GM12878 (cell line): ENCODE data around the gene CSTB. TPM values are rescaled to one million over a fixed set of nuclear protein-coding genes. Genes with fewer than 3 reads are reported as not detected.

Source experiments
- ATAC-seq: fragments of 200-7000 bp; cut with Tn5 transposase; 3 replicates; pipeline ENCODE4 v1.9.1; 2020; ENCODE audit warnings: mild to moderate bottlenecking, moderate library complexity
- BruUV-seq: library from RNA; stranded (reverse); fragments of 400-500 nt; replicated peaks from 2 replicates; lab custom pipeline; 2021; lab: Mats Ljungman, UMichigan
- CTCF ChIA-PET: fragments of 300-600 bp; sonication (Branson Sonifier 250); formaldehyde crosslinking; extraction: SDS; loops from one replicate; lab custom pipeline; 2021; ENCODE audit warnings: inconsistent platforms; lab: Yijun Ruan, JAX
- POLR2A ChIA-PET: fragments of 350-600 bp; formaldehyde crosslinking; extraction: SDS; loops from one replicate; lab custom pipeline; 2021; ENCODE audit warnings: inconsistent platforms; lab: Charles Lee
- RAD21 ChIA-PET: fragments of 300-600 bp; sonication (Branson Sonifier 250); formaldehyde crosslinking; loops from one replicate; lab custom pipeline; 2023; ENCODE audit warnings: antibody characterized with exemption; ENCODE audit not compliant: unreplicated experiment; lab: Charles Lee
- SMC1A ChIA-PET: fragments of 300-600 bp; sonication (Branson Sonifier 250); formaldehyde crosslinking; loops from one replicate; lab custom pipeline; 2023; ENCODE audit not compliant: unreplicated experiment, uncharacterized antibody; lab: Charles Lee
- DNase-seq: peaks from one replicate; pipeline ENCODE4 v3.0.0-alpha.2; 2011; ENCODE audit warnings: low read depth, low spot score
- FAIRE-seq: peaks from 3 replicates; lab custom pipeline; 2011; peaks lifted over from hg19 to GRCh38; lab: Jason Lieb, UNC
- H2AFZ ChIP-seq: 2 replicates; pipeline ENCODE4 v1.6.0; 2011; ENCODE audit warnings: low read depth, low read length, control low read depth; ENCODE audit not compliant: control insufficient read depth
- H3K27ac ChIP-seq: 2 replicates; pipeline ENCODE4 v1.5.1; 2011; ENCODE audit warnings: control low read depth; ENCODE audit not compliant: control insufficient read depth, insufficient read depth
- H3K27me3 ChIP-seq, 2 experiments: replicated peaks in 1 of 2; 2 replicates each; pipeline versions ENCODE4 v1.6.0 to v1.6.1; 2011; ENCODE audit warnings: low read length in 1 of 2; ENCODE audit not compliant: control insufficient read depth in 2 of 2, insufficient read depth in 2 of 2
- H3K36me3 ChIP-seq, 2 experiments: 2 replicates each; pipeline ENCODE4 v1.5.1; 2011; ENCODE audit warnings: low read length in 1 of 2; ENCODE audit not compliant: control insufficient read depth in 2 of 2, insufficient read depth in 2 of 2
- H3K4me1 ChIP-seq: 2 replicates; pipeline ENCODE4 v1.6.1; 2011; ENCODE audit warnings: mild to moderate bottlenecking, low read length, moderate library complexity, mixed read lengths; ENCODE audit not compliant: control insufficient read depth, insufficient read depth
- H3K4me2 ChIP-seq: 2 replicates; pipeline ENCODE4 v1.6.0; 2011; ENCODE audit warnings: control low read depth; ENCODE audit not compliant: control insufficient read depth, insufficient read depth
- H3K4me3 ChIP-seq: fragments of 200-600 bp; sonication (generic); 2 replicates; pipeline ENCODE4 v1.5.1; 2016
- H3K79me2 ChIP-seq: 2 replicates; pipeline ENCODE4 v1.6.0; 2011; ENCODE audit warnings: low read length; ENCODE audit not compliant: control insufficient read depth, insufficient read depth
- H3K9ac ChIP-seq: 2 replicates; pipeline ENCODE4 v1.8.0; 2011; ENCODE audit warnings: low read length, control low read depth, mixed read lengths; ENCODE audit not compliant: control insufficient read depth, insufficient read depth
- H3K9me3 ChIP-seq: replicated peaks from 3 replicates; pipeline ENCODE4 v1.5.1; 2011; ENCODE audit warnings: mild to moderate bottlenecking, low read length; ENCODE audit not compliant: control insufficient read depth, insufficient read depth
- H4K20me1 ChIP-seq: 2 replicates; pipeline ENCODE4 v1.6.0; 2011; ENCODE audit not compliant: control insufficient read depth, insufficient read depth
- ATF7 ChIP-seq: fragments of 450-650 bp; IDR thresholded peaks from 2 replicates; pipeline ENCODE4 v1.6.1; 2016; ENCODE audit warnings: low read depth, mild to moderate bottlenecking
- CHD4 ChIP-seq: fragments of 200-600 bp; sonication (generic); IDR thresholded peaks from 2 replicates; pipeline ENCODE4 v1.6.1; 2016; ENCODE audit warnings: mild to moderate bottlenecking
- IKZF2 ChIP-seq, 2 experiments: fragments of 450-650 bp; IDR thresholded peaks; 2 replicates each; pipeline ENCODE4 v1.6.1; 2017; ENCODE audit warnings: mild to moderate bottlenecking in 2 of 2, moderate library complexity in 2 of 2
- NR2F1 ChIP-seq: fragments of 450-650 bp; conservative IDR thresholded peaks from 2 replicates; pipeline ENCODE4 v1.6.1; 2017; ENCODE audit warnings: mild to moderate bottlenecking
- RELB ChIP-seq: fragments of 450-650 bp; IDR thresholded peaks from 2 replicates; pipeline ENCODE4 v1.6.1; 2017; ENCODE audit warnings: low read depth, mild to moderate bottlenecking, moderate library complexity
- REST ChIP-seq: IDR thresholded peaks from 2 replicates; pipeline ENCODE4 v1.6.1; 2012; ENCODE audit warnings: mild to moderate bottlenecking, low read depth, low read length
- USF1 ChIP-seq: IDR thresholded peaks from 2 replicates; pipeline ENCODE4 v1.6.1; 2011; ENCODE audit warnings: borderline replicate concordance, low read depth, mild to moderate bottlenecking, moderate library complexity, mixed read lengths, low read length; ENCODE audit not compliant: insufficient read depth; ENCODE audit errors: extremely low read length
- WRNIP1 ChIP-seq: IDR thresholded peaks from 2 replicates; pipeline ENCODE4 v1.6.1; 2011; ENCODE audit warnings: low read depth, low read length, improper control_type of control experiment, borderline replicate concordance
- YY1 ChIP-seq: IDR thresholded peaks from 2 replicates; pipeline ENCODE4 v1.6.1; 2011; ENCODE audit warnings: low read depth, mild to moderate bottlenecking, low read length
- WGBS: methylation state at CpG from one replicate; pipeline ENCODE4 v1.1.6; 2016; ENCODE audit warnings: low lambda C conversion rate; ENCODE audit not compliant: insufficient replicate concordance, insufficient coverage; ENCODE audit errors: missing lambda C conversion rate; 5-methylcytosine and 5-hydroxymethylcytosine counted together
- in situ Hi-C: fragments of 300-500 bp; cut with MboI; formaldehyde crosslinking; loops from 9 replicates; pipeline ENCODE4 v1.14.3; 2018; ENCODE audit warnings: mixed read lengths
- intact Hi-C: fragments of 100-400 bp; cut with micrococcal nuclease; formaldehyde crosslinking; loops from one replicate; pipeline ENCODE4 v1.14.2; 2022; ENCODE audit not compliant: unreplicated experiment
- polyA plus RNA-seq, 11 experiments: library from polyadenylated mRNA; depleted of rRNA in 4 of 11; unstranded in 6 of 11; stranded (reverse) in 5 of 11; fragments of >200 nt; fragmentation: Nextera tagmentation in 4 of 11; fragmentation: Illumina TruSeq in 1 of 11; extraction: Ambion mirVana in 4 of 11; extraction: Trizol in 1 of 11; gene quantifications; 1 replicate in 1 of 11; 2 replicates in 10 of 11; pipeline versions ENCODE4 v1.2.1 to v1.2.3, GENCODE V29; 2011 to 2016; ENCODE audit warnings: inconsistent platforms in 2 of 11, missing spikeins in 2 of 11, low read depth in 1 of 11
- total RNA-seq, 4 experiments: library from RNA; depleted of rRNA in 3 of 4; stranded (reverse); fragments of >200 nt in 3 of 4; fragmentation: Illumina TruSeq in 1 of 4; extraction: Trizol in 1 of 4; gene quantifications; 2 replicates each; pipeline versions ENCODE4 v1.2.1 to v1.2.3, GENCODE V29; 2013 to 2021
- TF ChIP-seq, protein P1 (sequence below): fragments of 450-650 bp; IDR thresholded peaks from 2 replicates; pipeline ENCODE4 v1.6.1; 2017; ENCODE audit warnings: mild to moderate bottlenecking, low read depth, inconsistent platforms; ENCODE audit not compliant: poor library complexity, severe bottlenecking
- TF ChIP-seq, protein P2 (sequence below): fragments of 450-650 bp; IDR thresholded peaks from 2 replicates; pipeline ENCODE4 v1.6.1; 2016; ENCODE audit warnings: mild to moderate bottlenecking

CSTB gene
- total and polyA plus RNA-seq, 10 of the 15 experiments (the other 5 are each of a cell fraction or from before 2014, with no cell fraction given): 12.5 to 82.7 (median 41.9) TPM

- in situ Hi-C loops: no loop called here
- peak in 1 of 2 experiments; percentile 49; a peak in 2 of 4 replicates for TF ChIP-seq IKZF2 (IDR thresholded peaks at IDR 0.05)
- TF ChIP-seq ATF7: no peak
- no peak for TF ChIP-seq WRNIP1
- TF ChIP-seq CHD4: no peak
- TF ChIP-seq YY1: no peak
- TF ChIP-seq NR2F1: 0 out of 2 replicates have a peak, but pooled peaks have one; percentile 7
- TF ChIP-seq REST: no peak
- TF ChIP-seq RELB: 0 out of 2 replicates have a peak, but pooled peaks have one; percentile 14
- no peak for TF ChIP-seq USF1
- TF ChIP-seq, protein P1, sequence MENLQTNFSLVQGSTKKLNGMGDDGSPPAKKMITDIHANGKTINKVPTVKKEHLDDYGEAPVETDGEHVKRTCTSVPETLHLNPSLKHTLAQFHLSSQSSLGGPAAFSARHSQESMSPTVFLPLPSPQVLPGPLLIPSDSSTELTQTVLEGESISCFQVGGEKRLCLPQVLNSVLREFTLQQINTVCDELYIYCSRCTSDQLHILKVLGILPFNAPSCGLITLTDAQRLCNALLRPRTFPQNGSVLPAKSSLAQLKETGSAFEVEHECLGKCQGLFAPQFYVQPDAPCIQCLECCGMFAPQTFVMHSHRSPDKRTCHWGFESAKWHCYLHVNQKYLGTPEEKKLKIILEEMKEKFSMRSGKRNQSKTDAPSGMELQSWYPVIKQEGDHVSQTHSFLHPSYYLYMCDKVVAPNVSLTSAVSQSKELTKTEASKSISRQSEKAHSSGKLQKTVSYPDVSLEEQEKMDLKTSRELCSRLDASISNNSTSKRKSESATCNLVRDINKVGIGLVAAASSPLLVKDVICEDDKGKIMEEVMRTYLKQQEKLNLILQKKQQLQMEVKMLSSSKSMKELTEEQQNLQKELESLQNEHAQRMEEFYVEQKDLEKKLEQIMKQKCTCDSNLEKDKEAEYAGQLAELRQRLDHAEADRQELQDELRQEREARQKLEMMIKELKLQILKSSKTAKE: no peak
- TF ChIP-seq, protein P2, sequence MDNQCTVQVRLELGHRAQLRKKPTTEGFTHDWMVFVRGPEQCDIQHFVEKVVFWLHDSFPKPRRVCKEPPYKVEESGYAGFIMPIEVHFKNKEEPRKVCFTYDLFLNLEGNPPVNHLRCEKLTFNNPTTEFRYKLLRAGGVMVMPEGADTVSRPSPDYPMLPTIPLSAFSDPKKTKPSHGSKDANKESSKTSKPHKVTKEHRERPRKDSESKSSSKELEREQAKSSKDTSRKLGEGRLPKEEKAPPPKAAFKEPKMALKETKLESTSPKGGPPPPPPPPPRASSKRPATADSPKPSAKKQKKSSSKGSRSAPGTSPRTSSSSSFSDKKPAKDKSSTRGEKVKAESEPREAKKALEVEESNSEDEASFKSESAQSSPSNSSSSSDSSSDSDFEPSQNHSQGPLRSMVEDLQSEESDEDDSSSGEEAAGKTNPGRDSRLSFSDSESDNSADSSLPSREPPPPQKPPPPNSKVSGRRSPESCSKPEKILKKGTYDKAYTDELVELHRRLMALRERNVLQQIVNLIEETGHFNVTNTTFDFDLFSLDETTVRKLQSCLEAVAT: peak; percentile 80; the same call in 1 of the 2 replicates
Observed at GRCh38 chr21:43778469-43779335, 2.6 kb upstream of the CSTB start.

More at GRCh38 chr21:43778469-43779335, 2.6 kb upstream of the CSTB start:
- no peak for FAIRE-seq
- SMC1A ChIA-PET: interaction anchor here (0.9 to 1.8 kb wide), 5 partner anchors 11 to 133 kb away, joined by 3 to 10 read pairs (median 4); partner anchors contain the start of gene RRP1
- Histone ChIP-seq H3K4me3 (no peak overlapping the region), H3K27ac (no peak overlapping the region), H4K20me1 (no peaks in the 10 kb centered on the region), H3K9me3 (no peaks in the 10 kb centered on the region), H3K4me2 (no peak overlapping the region), H3K4me1 (peaks cover 9% of the 10 kb centered on the region), H2AFZ (peak overlapping the region; percentile 6; the same call in 1 of the 2 replicates), H3K9ac (no peak overlapping the region), H3K79me2 (peaks cover 10% of the 10 kb centered on the region), H3K36me3 (peaks cover 2 to 5% of the 10 kb centered on the region in 2 experiments; a peak in 2 of 4 replicates), H3K27me3 (no peaks in the 10 kb centered on the region)
- RAD21 ChIA-PET: interaction anchor here (1.2 kb wide), 1 partner anchor 54 kb away, joined by 3 read pairs; no protein-coding TSS in a partner anchor
- intact Hi-C loops: loop anchor here (5.0 kb wide), 1 partner anchor 51 kb away; no protein-coding TSS in a partner anchor
- no peak for ATAC-seq
- WGBS: 51% methylated on average over 20 of the region's 20 CpGs
- no TSS peak for BruUV-seq
- CTCF ChIA-PET: interaction anchor here (1.9 kb wide), 1 partner anchor 10 kb away, joined by 8 read pairs; no protein-coding TSS in a partner anchor
- no peak for DNase-seq
- POLR2A ChIA-PET: interaction anchor here (1.7 kb wide), 1 partner anchor 11 kb away, joined by 8 read pairs; the partner anchor contains the start of gene RRP1
